Measurements from ENCODE around the gene UNC13D.
"Not testable (repeated sequence)": the region's sequence is repeated elsewhere in the genome, so short reads cannot be mapped to it uniquely, and the experiment has no call there.

Gene UNC13D

GRCh38 chr17:75795820-75796607 is 48.2 kb downstream of the UNC13D start:
- no peak for DNase-seq (ENCODE audit: low read depth)

GRCh38 chr17:75793460-75793859 is 50.7 kb downstream of the UNC13D start:
- DNase-seq (ENCODE audit: low read depth), result no peak

- no peak for DNase-seq (ENCODE audit: low read depth)
These were observed 53.0 kb downstream of the UNC13D start for GRCh38 chr17:75791254-75791653.

GRCh38 chr17:75785016-75785890 is 59.0 kb downstream of the UNC13D start:
- DNase-seq (ENCODE audit: low read depth), result no peak

GRCh38 chr17:75784473-75785015 is 59.7 kb downstream of the UNC13D start, which contains the start of gene UNK:
Gene UNK (plus strand): TSS chr17:75784806. CDS start chr17:75784881, 75 bp downstream.
- DNase-seq (ENCODE audit: low read depth), result peak; percentile 99

DNA sequence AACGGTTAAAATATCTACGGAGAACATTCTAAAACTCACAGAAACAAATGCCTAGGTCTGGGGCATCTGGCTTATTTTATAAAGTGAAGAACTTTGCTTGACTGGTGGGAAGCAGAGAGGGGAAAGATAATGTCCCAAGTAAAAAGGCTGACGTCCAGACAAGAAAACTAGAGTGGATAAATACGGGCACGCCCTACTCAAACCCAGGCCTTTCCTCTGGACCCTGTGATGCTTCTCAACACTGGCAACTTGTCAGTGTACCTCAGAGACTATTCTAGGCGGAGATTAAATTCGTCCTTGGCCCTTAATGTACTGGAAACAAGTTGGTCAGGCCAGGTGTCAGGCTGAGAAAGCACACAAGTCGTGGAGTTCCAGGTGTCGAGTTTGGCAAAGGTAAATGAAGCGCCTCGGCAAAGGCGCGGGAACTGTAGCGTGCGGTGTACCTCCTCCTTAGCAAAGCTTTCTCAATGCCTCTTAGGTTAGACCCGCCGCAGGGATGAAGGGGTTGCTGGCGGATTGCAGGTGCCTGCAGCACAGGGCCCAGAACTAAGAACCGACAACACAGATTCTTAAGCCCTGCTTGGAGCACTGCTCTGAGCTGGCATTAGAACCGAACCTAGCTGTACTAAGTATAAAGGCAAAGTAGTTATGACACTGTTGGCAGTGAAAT is 60.3 kb downstream of the UNC13D start:
- DNase-seq (ENCODE audit: low read depth), result no peak

DNA sequence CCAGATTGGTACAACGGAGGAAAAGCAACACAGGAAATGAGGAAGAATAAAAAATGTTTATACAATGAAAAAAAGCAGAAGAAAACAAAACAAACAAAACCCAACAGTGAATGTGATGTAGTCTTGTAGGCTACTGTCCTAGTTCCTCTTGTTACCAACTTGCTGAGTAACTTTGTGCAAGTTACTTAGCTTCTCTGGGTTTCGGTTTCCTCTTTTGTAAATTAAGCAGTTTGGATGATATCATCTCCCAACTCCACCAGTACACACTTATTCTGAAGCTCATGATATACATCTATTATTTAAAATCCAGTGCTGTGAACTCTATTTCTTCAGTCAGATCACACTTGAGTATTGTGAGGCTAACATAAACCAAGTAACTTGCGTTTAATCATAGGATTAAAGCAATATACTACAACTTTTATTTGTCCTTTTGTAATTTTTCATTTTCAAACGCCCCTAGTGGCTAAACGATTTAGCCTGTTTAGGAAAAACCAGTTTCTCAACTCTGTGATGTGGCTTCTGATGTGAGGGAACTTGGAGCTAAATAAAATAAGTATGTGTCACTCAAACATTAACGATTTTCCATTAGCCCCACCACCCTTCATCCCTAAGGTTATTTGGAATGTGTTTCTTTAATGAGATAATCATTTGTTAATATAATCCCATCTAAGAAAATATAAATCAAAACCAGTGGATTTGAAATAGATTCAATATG is 61.0 kb downstream of the UNC13D start:
- no peak for DNase-seq (ENCODE audit: low read depth)

- no peak for DNase-seq (ENCODE audit: low read depth)
These were observed 64.0 kb downstream of the UNC13D start for GRCh38 chr17:75779987-75780889.

GRCh38 chr17:75779250-75779986 is 64.8 kb downstream of the UNC13D start:
- peak; percentile 98 for DNase-seq (ENCODE audit: low read depth)

- DNase-seq (ENCODE audit: low read depth), result no peak
These were observed 65.3 kb downstream of the UNC13D start for GRCh38 chr17:75778861-75779249.

- DNase-seq (ENCODE audit: low read depth), result not testable (repeated sequence)
These were observed 65.9 kb downstream of the UNC13D start for GRCh38 chr17:75778066-75778860.

DNA sequence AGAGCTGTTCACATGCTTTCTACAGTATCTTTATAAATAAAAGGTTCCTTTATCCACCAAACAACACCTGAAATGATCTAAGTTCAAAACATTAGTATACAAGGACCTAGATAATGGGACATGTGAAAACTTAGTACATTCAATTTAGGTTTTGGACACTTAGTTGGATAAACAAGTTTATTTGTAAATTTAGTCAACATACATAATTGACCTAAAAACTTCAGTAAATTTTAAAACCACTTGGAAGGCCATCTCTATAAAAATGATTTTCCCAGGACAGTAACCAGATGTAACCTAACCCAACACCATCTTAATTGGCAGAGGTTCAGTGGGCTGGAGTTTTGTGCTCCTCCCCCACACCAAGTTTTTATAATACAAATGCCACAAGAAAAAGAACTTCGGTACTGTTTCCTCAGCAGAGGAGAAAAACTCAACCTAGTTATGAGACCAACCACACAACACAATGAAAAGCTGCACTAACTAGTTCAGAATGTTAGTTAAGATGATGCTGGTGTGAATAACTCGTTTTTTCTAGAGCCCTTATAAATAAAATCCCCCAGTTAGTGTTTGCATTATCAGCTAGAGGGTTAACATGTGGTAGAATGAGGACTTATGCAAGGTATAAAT is 66.8 kb downstream of the UNC13D start:
- DNase-seq (ENCODE audit: low read depth), result no peak
